BLaER1 (cell line): ENCODE measurements around the gene MYO1B.

Experiments
- H3K27ac ChIP-seq: shearing (Covaris generic); formaldehyde crosslinking; 2 replicates; pipeline ENCODE4 v1.8.1; 2022
- H3K27me3 ChIP-seq: shearing (Covaris generic); formaldehyde crosslinking; 2 replicates; pipeline ENCODE4 v1.8.1; 2022
- H3K36me3 ChIP-seq: shearing (Covaris generic); formaldehyde crosslinking; 2 replicates; pipeline ENCODE4 v1.8.1; 2022
- H3K4me1 ChIP-seq: shearing (Covaris generic); formaldehyde crosslinking; 2 replicates; pipeline ENCODE4 v1.8.1; 2022
- H3K4me2 ChIP-seq: shearing (Covaris generic); formaldehyde crosslinking; 2 replicates; pipeline ENCODE4 v1.8.1; 2022
- H3K4me3 ChIP-seq: shearing (Covaris generic); formaldehyde crosslinking; 2 replicates; pipeline ENCODE4 v1.8.1; 2022
- H3K9ac ChIP-seq: shearing (Covaris generic); formaldehyde crosslinking; 2 replicates; pipeline ENCODE4 v1.8.1; 2022
- H3K9me3 ChIP-seq: shearing (Covaris generic); formaldehyde crosslinking; 2 replicates; pipeline ENCODE4 v1.8.1; 2022
- H4K20me1 ChIP-seq: shearing (Covaris generic); formaldehyde crosslinking; 2 replicates; pipeline ENCODE4 v1.8.1; 2022
- Cebpa-rat ChIP-seq: shearing (Covaris generic); IDR thresholded peaks from 2 replicates; pipeline ENCODE4 v1.8.1; 2022

MYO1B gene

DNA sequence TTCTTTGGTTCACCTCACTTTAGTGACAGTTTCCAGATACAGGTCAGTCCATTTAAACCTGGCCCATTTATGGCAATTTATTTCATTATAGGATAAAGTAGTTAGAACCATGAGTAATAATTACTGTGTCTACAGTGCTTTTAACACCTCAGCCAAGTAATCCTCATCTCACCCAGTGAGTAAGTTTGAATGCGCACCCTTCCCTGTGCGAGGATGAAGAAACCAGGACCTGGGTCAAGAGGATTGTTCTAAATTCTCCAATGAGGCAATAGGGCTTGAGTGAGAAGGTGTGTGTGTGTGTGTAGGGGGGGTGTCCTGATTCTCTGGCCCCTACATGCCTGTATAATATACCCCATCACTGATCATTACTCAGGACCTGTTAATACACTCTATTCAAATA is 854 bp upstream of the MYO1B start:
- H3K9ac ChIP-seq, result no peak overlapping the region
- no peak overlapping the region for H3K4me2 ChIP-seq
- no peaks in the 10 kb centered on the region for H3K27me3 ChIP-seq
- no peaks in the 10 kb centered on the region for H3K9me3 ChIP-seq
- TF ChIP-seq Cebpa-rat, result no peak
- H3K27ac ChIP-seq, result no peak overlapping the region
- no peaks in the 10 kb centered on the region for H3K36me3 ChIP-seq
- H3K4me1 ChIP-seq, result peaks cover 22% of the 10 kb centered on the region
- H4K20me1 ChIP-seq, result peaks cover 22% of the 10 kb centered on the region
- H3K4me3 ChIP-seq, result no peak overlapping the region

DNA sequence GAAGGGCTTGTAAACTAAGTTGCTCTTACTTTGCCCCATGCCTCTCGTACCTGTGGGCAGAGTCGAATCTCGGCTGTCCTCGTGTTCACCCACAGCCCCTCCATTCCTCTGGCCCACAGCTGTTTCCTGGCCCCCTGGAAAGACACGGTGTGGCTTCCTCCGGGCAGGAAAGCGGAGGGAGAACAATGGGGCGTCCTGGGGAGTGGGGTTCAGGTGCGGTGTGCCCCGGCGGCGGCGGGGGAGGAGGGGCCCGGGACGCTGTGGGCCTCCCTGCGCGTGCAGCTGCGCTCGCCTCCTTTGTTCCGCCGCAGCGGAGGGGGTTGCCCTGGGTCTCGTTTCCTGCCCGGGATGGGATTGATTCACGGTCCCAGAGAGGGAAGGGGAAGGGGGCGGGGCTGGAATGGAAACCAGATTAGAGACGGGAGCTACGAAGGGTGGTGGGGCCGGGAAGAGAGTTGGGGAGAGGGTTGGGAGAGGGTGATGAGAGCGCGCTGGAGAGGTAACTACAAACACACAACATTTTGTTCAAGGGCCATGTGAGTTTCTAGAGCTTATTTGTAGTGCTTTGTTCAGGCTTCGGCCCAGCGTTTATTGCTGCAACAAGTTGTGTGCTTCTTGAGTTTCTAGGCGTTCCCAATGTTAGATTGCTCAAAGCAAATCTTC is 796 bp downstream of the MYO1B start:
- H3K4me2 ChIP-seq, result peak overlapping the region; percentile 89
- H4K20me1 ChIP-seq, result peaks cover 38% of the 10 kb centered on the region
- no peak for TF ChIP-seq Cebpa-rat
- H3K4me1 ChIP-seq, result peaks cover 23% of the 10 kb centered on the region
- peaks cover 4% of the 10 kb centered on the region; the same call in 1 of the 2 replicates for H3K36me3 ChIP-seq
- peak overlapping the region; percentile 92 for H3K27ac ChIP-seq
- no peaks in the 10 kb centered on the region for H3K27me3 ChIP-seq
- H3K9me3 ChIP-seq, result no peaks in the 10 kb centered on the region
- peak overlapping the region; percentile 83 for H3K4me3 ChIP-seq
- H3K9ac ChIP-seq, result peak overlapping the region; percentile 90

DNA sequence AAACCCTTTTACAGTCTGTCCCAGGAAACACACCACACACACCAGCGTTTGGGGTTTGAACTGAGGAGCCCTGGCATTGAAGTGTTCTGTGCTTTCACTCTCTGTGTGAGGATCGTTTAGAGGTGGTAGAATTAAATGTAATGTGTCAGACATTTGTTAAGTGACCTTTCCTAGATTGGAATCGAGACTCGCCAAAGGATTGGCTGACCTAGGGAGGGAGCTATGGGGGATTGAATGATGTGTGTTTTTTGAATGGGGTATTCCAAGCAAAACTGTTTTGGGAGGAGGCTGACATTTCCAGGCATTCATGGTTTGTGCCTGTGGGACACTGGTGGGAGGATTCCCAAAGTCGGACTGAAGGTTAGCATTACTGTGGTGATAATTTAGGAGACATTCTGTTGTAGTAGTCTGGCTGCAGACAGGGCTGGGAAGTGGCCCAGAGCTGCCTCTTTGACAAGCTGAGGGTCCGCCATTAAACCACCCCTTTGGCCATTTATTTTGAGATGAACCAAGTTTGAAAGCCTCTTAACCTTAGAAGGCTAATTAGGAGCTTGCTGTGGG is 1.7 kb downstream of the MYO1B start:
- peak overlapping the region; percentile 90; the same call in 1 of the 2 replicates for H3K9ac ChIP-seq

GRCh38 chr2:191247381-191248057 is 2.3 kb downstream of the MYO1B start:
- peak overlapping the region; percentile 90; the same call in 1 of the 2 replicates for H3K9ac ChIP-seq
- peaks cover 52% of the 10 kb centered on the region for H4K20me1 ChIP-seq
- no peak for TF ChIP-seq Cebpa-rat
- H3K4me2 ChIP-seq, result peak overlapping the region; percentile 89
- no peaks in the 10 kb centered on the region for H3K27me3 ChIP-seq
- H3K4me1 ChIP-seq, result peaks cover 23% of the 10 kb centered on the region
- no peaks in the 10 kb centered on the region for H3K9me3 ChIP-seq
- H3K36me3 ChIP-seq, result peaks cover 5% of the 10 kb centered on the region; the same call in 1 of the 2 replicates
- H3K4me3 ChIP-seq, result peak overlapping the region; percentile 83
- H3K27ac ChIP-seq, result no peak overlapping the region

More for the DNA sequence above, 1.7 kb downstream of the MYO1B start:
- peaks cover 47% of the 10 kb centered on the region for H4K20me1 ChIP-seq
- H3K27ac ChIP-seq, result peak overlapping the region; percentile 92; the same call in 1 of the 2 replicates
- peak overlapping the region; percentile 83 for H3K4me3 ChIP-seq
- TF ChIP-seq Cebpa-rat, result no peak
- H3K4me1 ChIP-seq, result peaks cover 23% of the 10 kb centered on the region
- no peaks in the 10 kb centered on the region for H3K27me3 ChIP-seq
- H3K4me2 ChIP-seq, result peak overlapping the region; percentile 89
- no peaks in the 10 kb centered on the region for H3K9me3 ChIP-seq
- H3K36me3 ChIP-seq, result peaks cover 5% of the 10 kb centered on the region; the same call in 1 of the 2 replicates

- H3K4me3 ChIP-seq, result no peak overlapping the region
- H3K9ac ChIP-seq, result no peak overlapping the region
- no peak for TF ChIP-seq Cebpa-rat
- peaks cover 5% of the 10 kb centered on the region; the same call in 1 of the 2 replicates for H3K36me3 ChIP-seq
- H4K20me1 ChIP-seq, result peaks cover 70% of the 10 kb centered on the region
- no peak overlapping the region for H3K27ac ChIP-seq
- peaks cover 23% of the 10 kb centered on the region for H3K4me1 ChIP-seq
- no peak overlapping the region for H3K4me2 ChIP-seq
- no peaks in the 10 kb centered on the region for H3K27me3 ChIP-seq
- H3K9me3 ChIP-seq, result no peaks in the 10 kb centered on the region
These were observed 4.1 kb downstream of the MYO1B start for GRCh38 chr2:191249156-191249813.

- H3K9ac ChIP-seq, result no peak overlapping the region
- no peak overlapping the region for H3K27ac ChIP-seq
- H3K4me3 ChIP-seq, result no peak overlapping the region
- no peaks in the 10 kb centered on the region for H3K27me3 ChIP-seq
- no peak overlapping the region for H3K4me2 ChIP-seq
- TF ChIP-seq Cebpa-rat, result no peak
- peaks cover 5% of the 10 kb centered on the region; the same call in 1 of the 2 replicates for H3K36me3 ChIP-seq
- peaks cover 24% of the 10 kb centered on the region for H3K4me1 ChIP-seq
- H3K9me3 ChIP-seq, result no peaks in the 10 kb centered on the region
- peaks cover 81% of the 10 kb centered on the region for H4K20me1 ChIP-seq
These were observed 5.2 kb downstream of the MYO1B start for GRCh38 chr2:191250400-191250799.

DNA sequence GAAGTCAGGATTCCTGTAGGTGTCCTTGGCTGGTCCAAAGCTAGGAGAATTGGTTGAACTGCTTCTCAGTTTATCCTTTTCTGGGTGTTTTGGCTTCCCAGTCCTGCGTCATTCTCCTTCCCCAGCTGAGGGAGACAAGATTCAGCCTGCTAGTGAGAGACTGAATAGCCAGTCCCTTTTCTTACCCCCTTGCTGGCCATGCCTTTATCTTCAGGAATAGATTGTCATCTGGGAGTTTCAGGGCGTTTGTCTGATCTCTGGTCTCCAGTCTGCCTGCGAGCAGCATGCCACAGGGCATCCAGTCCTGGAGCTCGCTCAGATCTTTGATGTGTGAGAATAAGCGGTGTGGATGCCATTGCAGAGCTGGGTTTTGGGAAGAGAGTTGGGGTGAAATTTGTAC is 5.8 kb downstream of the MYO1B start:
- Histone ChIP-seq H3K9me3 (no peaks in the 10 kb centered on the region), H3K36me3 (peaks cover 5% of the 10 kb centered on the region; the same call in 1 of the 2 replicates), H3K9ac (no peak overlapping the region), H3K4me2 (no peak overlapping the region), H3K4me1 (peaks cover 29% of the 10 kb centered on the region), H3K27ac (no peak overlapping the region), H3K27me3 (no peaks in the 10 kb centered on the region), H3K4me3 (no peak overlapping the region), H4K20me1 (peaks cover 87% of the 10 kb centered on the region)
- no peak for TF ChIP-seq Cebpa-rat

GRCh38 chr2:191252699-191253098 is 7.5 kb downstream of the MYO1B start:
- H3K36me3 ChIP-seq, result peaks cover 5% of the 10 kb centered on the region; the same call in 1 of the 2 replicates
- H3K27me3 ChIP-seq, result no peaks in the 10 kb centered on the region
- no peak overlapping the region for H3K27ac ChIP-seq
- no peak for TF ChIP-seq Cebpa-rat
- H3K4me3 ChIP-seq, result no peak overlapping the region
- H4K20me1 ChIP-seq, result peaks cover 95% of the 10 kb centered on the region
- no peak overlapping the region for H3K9ac ChIP-seq
- H3K4me1 ChIP-seq, result peaks cover 15% of the 10 kb centered on the region
- no peak overlapping the region for H3K4me2 ChIP-seq
- H3K9me3 ChIP-seq, result no peaks in the 10 kb centered on the region

DNA sequence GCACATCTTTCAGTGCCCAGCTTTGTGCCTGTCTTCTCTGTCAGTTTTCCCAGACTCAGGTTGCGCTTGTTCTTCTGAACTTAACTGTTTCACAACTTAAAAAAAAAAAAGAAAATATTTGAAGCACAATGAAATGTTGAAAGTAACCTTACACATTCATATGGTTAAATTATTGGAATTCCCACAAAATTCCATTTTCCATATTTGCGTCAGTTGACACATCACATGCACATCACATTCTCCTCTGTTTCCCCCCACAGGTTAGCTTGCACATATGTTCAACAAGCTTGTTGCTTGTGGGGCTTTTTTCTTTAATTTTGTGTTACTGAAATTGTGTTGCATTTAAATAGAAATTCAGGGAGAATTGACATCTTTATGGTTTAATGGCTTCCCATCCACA is 8.3 kb downstream of the MYO1B start:
- no peak overlapping the region for H3K4me3 ChIP-seq
- H3K27me3 ChIP-seq, result no peaks in the 10 kb centered on the region
- H3K9ac ChIP-seq, result no peak overlapping the region
- H3K4me1 ChIP-seq, result peaks cover 12% of the 10 kb centered on the region; the same call in 1 of the 2 replicates
- H3K36me3 ChIP-seq, result peaks cover 5% of the 10 kb centered on the region; the same call in 1 of the 2 replicates
- no peaks in the 10 kb centered on the region for H3K9me3 ChIP-seq
- peaks cover 90% of the 10 kb centered on the region for H4K20me1 ChIP-seq
- H3K4me2 ChIP-seq, result no peak overlapping the region
- no peak overlapping the region for H3K27ac ChIP-seq
- TF ChIP-seq Cebpa-rat, result no peak
